ENCODE data around the gene MAP3K2. TPM values are rescaled to one million over a fixed set of nuclear protein-coding genes. Genes with fewer than 3 reads are reported as not detected.

Gene MAP3K2
- total RNA-seq, 4 donors from 2014 or later, result 39.4 to 95.4 (median 72.9) TPM

DNA sequence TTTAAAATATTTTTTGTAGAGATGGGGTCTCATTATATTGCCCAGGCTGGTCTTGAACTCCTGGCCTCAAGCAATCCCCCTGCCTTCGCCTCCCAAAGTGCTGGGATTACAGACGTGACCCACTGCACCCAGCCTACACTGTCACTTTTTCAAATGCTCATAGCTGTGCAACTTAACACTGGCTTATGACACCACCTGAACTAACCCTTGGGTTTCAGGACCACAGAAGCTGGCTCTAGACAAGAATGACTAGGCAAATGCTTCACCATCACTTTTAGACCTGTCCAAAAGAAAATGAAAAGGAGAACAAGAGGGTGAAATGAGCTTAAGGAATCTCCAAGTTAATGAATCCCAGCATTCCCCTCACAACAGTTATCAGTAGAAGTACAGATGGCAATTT is 107.1 kb downstream of the MAP3K2 start:
- H3K4me1 ChIP-seq, result no peaks in the 10 kb centered on the region
- no peak for DNase-seq
- no peaks in the 10 kb centered on the region for H3K9me3 ChIP-seq
- intact Hi-C loops (cut with DNase I; ENCODE audit: low total_unique reads), result no loop called here
- peaks cover 0 to 67% (median 32%) of the 10 kb centered on the region in 4 donors for H3K36me3 ChIP-seq
- no peak overlapping the region for H3K4me3 ChIP-seq
- TF ChIP-seq POLR2AphosphoS5 (IDR thresholded peaks at IDR 0.05), result no peak
- no peak for TF ChIP-seq CTCF (IDR thresholded peaks at IDR 0.05)
- TF ChIP-seq POLR2A (IDR thresholded peaks at IDR 0.05), result no peak
- no peak for TF ChIP-seq EP300 (IDR thresholded peaks at IDR 0.05; ENCODE audit: low read depth)
- H3K27ac ChIP-seq, result no peak overlapping the region
- in situ Hi-C loops (cut with MboI; ENCODE audit: low pct_ligation_motif_present in 1 of 4, low pct_unique_long_range_greater_than_20kb in 1 of 4, low sequenced_read_pairs in 3 of 4), result no loop called here
- no peaks in the 10 kb centered on the region for H3K27me3 ChIP-seq
- WGBS, 2 donors (ENCODE audit: low coverage in 1 of 2), result 96 to 100% methylated on average over 2 of the region's 2 CpGs

GRCh38 chr2:127279781-127280180 is 108.0 kb downstream of the MAP3K2 start:
- Histone ChIP-seq H3K4me3 (no peak overlapping the region), H3K9me3 (no peaks in the 10 kb centered on the region), H3K27ac (no peak overlapping the region), H3K36me3 (peaks cover 0 to 63% (median 29%) of the 10 kb centered on the region in 4 donors), H3K4me1 (no peaks in the 10 kb centered on the region), H3K27me3 (no peaks in the 10 kb centered on the region)
- intact Hi-C loops (cut with DNase I; ENCODE audit: low total_unique reads) (no loop called here), in situ Hi-C loops (cut with MboI; ENCODE audit: low pct_ligation_motif_present in 1 of 4, low pct_unique_long_range_greater_than_20kb in 1 of 4, low sequenced_read_pairs in 3 of 4) (no loop called here)
- TF ChIP-seq EP300 (IDR thresholded peaks at IDR 0.05; ENCODE audit: low read depth) (no peak), CTCF (IDR thresholded peaks at IDR 0.05) (no peak), POLR2A (IDR thresholded peaks at IDR 0.05) (no peak), POLR2AphosphoS5 (IDR thresholded peaks at IDR 0.05) (no peak)
- 88% methylated on average over 5 of the region's 5 CpGs; no CpG with 5 or more reads in 1 of the 2 donors for WGBS, 2 donors (ENCODE audit: low coverage in 1 of 2)
- DNase-seq, result no peak

GRCh38 chr2:127278959-127279358 is 108.8 kb downstream of the MAP3K2 start:
- Histone ChIP-seq H3K4me3 (no peak overlapping the region), H3K4me1 (no peaks in the 10 kb centered on the region), H3K36me3 (peaks cover 0 to 57% (median 26%) of the 10 kb centered on the region in 4 donors), H3K9me3 (no peaks in the 10 kb centered on the region), H3K27ac (peak overlapping the region in 1 of 4 donors; percentile 13), H3K27me3 (no peaks in the 10 kb centered on the region)
- intact Hi-C loops (cut with DNase I; ENCODE audit: low total_unique reads), result no loop called here
- in situ Hi-C loops (cut with MboI; ENCODE audit: low pct_ligation_motif_present in 1 of 4, low pct_unique_long_range_greater_than_20kb in 1 of 4, low sequenced_read_pairs in 3 of 4), result no loop called here
- 80 to 85% methylated on average over 3 of the region's 3 CpGs for WGBS, 2 donors (ENCODE audit: low coverage in 1 of 2)
- DNase-seq, result no peak
- TF ChIP-seq CTCF (IDR thresholded peaks at IDR 0.05) (no peak), POLR2AphosphoS5 (IDR thresholded peaks at IDR 0.05) (no peak), POLR2A (IDR thresholded peaks at IDR 0.05) (no peak), EP300 (IDR thresholded peaks at IDR 0.05; ENCODE audit: low read depth) (no peak)

DNA sequence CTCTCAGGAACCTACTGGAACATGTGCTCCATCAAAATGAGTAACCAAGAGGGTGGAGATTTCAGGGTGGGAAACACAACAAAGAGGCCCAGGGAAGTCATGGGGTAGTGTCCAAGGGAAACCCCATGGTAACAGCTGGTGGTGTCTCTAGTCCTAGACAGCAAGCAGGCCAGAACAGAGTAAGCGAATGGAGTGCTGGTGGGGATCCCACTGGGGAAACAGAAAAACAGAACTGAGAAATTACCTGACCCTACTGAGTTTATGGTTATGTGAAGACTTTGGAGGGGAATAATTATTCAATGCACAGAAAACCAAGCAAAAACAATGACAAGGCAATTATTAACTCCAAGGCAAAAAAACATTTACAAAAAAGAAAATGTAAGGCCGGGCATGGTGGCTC is 110.7 kb downstream of the MAP3K2 start:
- no peak overlapping the region for H3K27ac ChIP-seq
- intact Hi-C loops (cut with DNase I; ENCODE audit: low total_unique reads) (no loop called here), in situ Hi-C loops (cut with MboI; ENCODE audit: low pct_ligation_motif_present in 1 of 4, low pct_unique_long_range_greater_than_20kb in 1 of 4, low sequenced_read_pairs in 3 of 4) (no loop called here)
- 71 to 100% methylated on average over 2 of the region's 2 CpGs for WGBS, 2 donors (ENCODE audit: low coverage in 1 of 2)
- H3K4me1 ChIP-seq, result no peaks in the 10 kb centered on the region
- peaks cover 0 to 66% (median 27%) of the 10 kb centered on the region in 4 donors for H3K36me3 ChIP-seq
- no peak for DNase-seq
- no peak overlapping the region for H3K4me3 ChIP-seq
- TF ChIP-seq EP300 (IDR thresholded peaks at IDR 0.05; ENCODE audit: low read depth) (no peak), CTCF (IDR thresholded peaks at IDR 0.05) (no peak)
- H3K27me3 ChIP-seq, result no peaks in the 10 kb centered on the region
- no peaks in the 10 kb centered on the region for H3K9me3 ChIP-seq

Data from transverse colon (tissue), 4 donors.